PC-9 (cell line): Measurements from ENCODE around the gene B3GNT5.

Experiments
- EZH2 ChIP-seq: fragments of 200-600 bp; sonication (generic); IDR thresholded peaks from 2 replicates; pipeline ENCODE4 v1.8.0; 2017; ENCODE audit warnings: antibody characterized with exemption, low read depth
- TF ChIP-seq, protein P1 (sequence below): fragments of 200-600 bp; sonication (generic); conservative IDR thresholded peaks from 2 replicates; pipeline ENCODE4 v1.6.1; 2017; ENCODE audit warnings: mixed run types, antibody characterized with exemption, mild to moderate bottlenecking, moderate library complexity

GRCh38 chr3:183214277-183214612, 38.8 kb upstream of the B3GNT5 start:
- TF ChIP-seq EZH2: no peak
- TF ChIP-seq, protein P1, sequence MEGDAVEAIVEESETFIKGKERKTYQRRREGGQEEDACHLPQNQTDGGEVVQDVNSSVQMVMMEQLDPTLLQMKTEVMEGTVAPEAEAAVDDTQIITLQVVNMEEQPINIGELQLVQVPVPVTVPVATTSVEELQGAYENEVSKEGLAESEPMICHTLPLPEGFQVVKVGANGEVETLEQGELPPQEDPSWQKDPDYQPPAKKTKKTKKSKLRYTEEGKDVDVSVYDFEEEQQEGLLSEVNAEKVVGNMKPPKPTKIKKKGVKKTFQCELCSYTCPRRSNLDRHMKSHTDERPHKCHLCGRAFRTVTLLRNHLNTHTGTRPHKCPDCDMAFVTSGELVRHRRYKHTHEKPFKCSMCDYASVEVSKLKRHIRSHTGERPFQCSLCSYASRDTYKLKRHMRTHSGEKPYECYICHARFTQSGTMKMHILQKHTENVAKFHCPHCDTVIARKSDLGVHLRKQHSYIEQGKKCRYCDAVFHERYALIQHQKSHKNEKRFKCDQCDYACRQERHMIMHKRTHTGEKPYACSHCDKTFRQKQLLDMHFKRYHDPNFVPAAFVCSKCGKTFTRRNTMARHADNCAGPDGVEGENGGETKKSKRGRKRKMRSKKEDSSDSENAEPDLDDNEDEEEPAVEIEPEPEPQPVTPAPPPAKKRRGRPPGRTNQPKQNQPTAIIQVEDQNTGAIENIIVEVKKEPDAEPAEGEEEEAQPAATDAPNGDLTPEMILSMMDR: no peak
